Osteoblast (primary cell): Measurements from ENCODE around the gene NT5DC1. TPM values are rescaled to one million over a fixed set of nuclear protein-coding genes. Genes with fewer than 3 reads are reported as not detected.

Experiments used
- DNase-seq: peaks from one replicate; pipeline ENCODE4 v3.0.0; 2011; ENCODE audit warnings: low spot score, mixed read lengths; ENCODE audit not compliant: insufficient read length; ENCODE audit errors: missing footprints
- H2AFZ ChIP-seq: 2 replicates; pipeline ENCODE4 v1.6.0; 2011; ENCODE audit warnings: mild to moderate bottlenecking, low read length
- H3K27ac ChIP-seq: 2 replicates; pipeline ENCODE4 v1.5.1; 2011; ENCODE audit warnings: mild to moderate bottlenecking, low read depth, low read length, moderate library complexity
- H3K27me3 ChIP-seq: 2 replicates; pipeline ENCODE4 v1.6.0; 2012; ENCODE audit warnings: mild to moderate bottlenecking, control low read depth, inconsistent platforms, low read length, moderate library complexity; ENCODE audit not compliant: insufficient read depth
- H3K36me3 ChIP-seq: 2 replicates; pipeline ENCODE4 v1.5.1; 2011; ENCODE audit warnings: mild to moderate bottlenecking, low read length, control low read depth, moderate library complexity; ENCODE audit not compliant: insufficient read depth
- H3K4me1 ChIP-seq: 2 replicates; pipeline ENCODE4 v1.5.1; 2011; ENCODE audit warnings: mild to moderate bottlenecking, low read length, control low read depth, moderate library complexity; ENCODE audit not compliant: insufficient read depth
- H3K4me2 ChIP-seq: 2 replicates; pipeline ENCODE4 v1.6.0; 2011; ENCODE audit warnings: mild to moderate bottlenecking, low read length; ENCODE audit not compliant: insufficient read depth
- H3K4me3 ChIP-seq: fragments of 200-600 bp; sonication (generic); 3 replicates; pipeline ENCODE4 v1.5.1; 2012; ENCODE audit warnings: mild to moderate bottlenecking, low read length, inconsistent platforms; ENCODE audit not compliant: insufficient read depth
- H3K79me2 ChIP-seq: 2 replicates; pipeline ENCODE4 v1.6.0; 2012; ENCODE audit warnings: mild to moderate bottlenecking, low read length, control low read depth, inconsistent platforms; ENCODE audit not compliant: insufficient read depth
- H3K9me3 ChIP-seq: 2 replicates; pipeline ENCODE4 v1.5.1; 2011; ENCODE audit warnings: low read depth, low read length, control low read depth
- H4K20me1 ChIP-seq: 2 replicates; pipeline ENCODE4 v1.6.0; 2012; ENCODE audit warnings: mild to moderate bottlenecking, low read length, control low read depth; ENCODE audit not compliant: insufficient read depth
- total RNA-seq: library from RNA; depleted of rRNA; stranded (reverse); fragments of >200 nt; gene quantifications from 2 replicates; pipeline ENCODE4 v1.2.3, GENCODE V29; 2012
- TF ChIP-seq, protein P1 (sequence below): IDR thresholded peaks from 2 replicates; pipeline ENCODE4 v1.5.1; 2011; ENCODE audit warnings: mild to moderate bottlenecking, low read depth, low read length, moderate library complexity; ENCODE audit errors: extremely low read depth

The NT5DC1 gene
- total RNA-seq, 1 donor, result 7.2 TPM

DNA sequence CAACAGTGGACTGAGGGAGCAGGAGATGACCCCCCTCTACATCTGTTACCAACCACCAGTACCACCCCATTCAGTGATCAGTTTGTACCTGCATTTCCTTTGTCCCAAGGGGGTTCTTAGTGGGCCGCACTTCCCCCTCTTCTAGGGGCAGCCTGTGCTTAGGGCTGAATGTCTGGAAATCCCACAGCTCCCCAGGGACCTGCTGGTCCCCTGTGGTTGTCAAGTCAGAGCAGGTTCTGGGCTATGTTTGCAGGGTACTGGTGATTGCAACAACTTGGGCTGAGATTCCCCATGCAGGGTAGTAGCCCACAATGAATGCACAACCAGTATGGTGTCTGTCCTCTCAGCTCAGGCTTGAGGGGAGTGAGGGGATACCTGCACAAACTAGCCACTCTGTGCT is 64.9 kb downstream of the NT5DC1 start:
- no peak overlapping the region for H3K4me2 ChIP-seq
- no peak overlapping the region for H3K27ac ChIP-seq
- no peaks in the 10 kb centered on the region for H3K4me1 ChIP-seq
- no peaks in the 10 kb centered on the region for H3K79me2 ChIP-seq
- DNase-seq, result no peak
- no peaks in the 10 kb centered on the region for H3K27me3 ChIP-seq
- no peak overlapping the region for H3K4me3 ChIP-seq
- TF ChIP-seq, protein P1, sequence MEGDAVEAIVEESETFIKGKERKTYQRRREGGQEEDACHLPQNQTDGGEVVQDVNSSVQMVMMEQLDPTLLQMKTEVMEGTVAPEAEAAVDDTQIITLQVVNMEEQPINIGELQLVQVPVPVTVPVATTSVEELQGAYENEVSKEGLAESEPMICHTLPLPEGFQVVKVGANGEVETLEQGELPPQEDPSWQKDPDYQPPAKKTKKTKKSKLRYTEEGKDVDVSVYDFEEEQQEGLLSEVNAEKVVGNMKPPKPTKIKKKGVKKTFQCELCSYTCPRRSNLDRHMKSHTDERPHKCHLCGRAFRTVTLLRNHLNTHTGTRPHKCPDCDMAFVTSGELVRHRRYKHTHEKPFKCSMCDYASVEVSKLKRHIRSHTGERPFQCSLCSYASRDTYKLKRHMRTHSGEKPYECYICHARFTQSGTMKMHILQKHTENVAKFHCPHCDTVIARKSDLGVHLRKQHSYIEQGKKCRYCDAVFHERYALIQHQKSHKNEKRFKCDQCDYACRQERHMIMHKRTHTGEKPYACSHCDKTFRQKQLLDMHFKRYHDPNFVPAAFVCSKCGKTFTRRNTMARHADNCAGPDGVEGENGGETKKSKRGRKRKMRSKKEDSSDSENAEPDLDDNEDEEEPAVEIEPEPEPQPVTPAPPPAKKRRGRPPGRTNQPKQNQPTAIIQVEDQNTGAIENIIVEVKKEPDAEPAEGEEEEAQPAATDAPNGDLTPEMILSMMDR, result no peak
- H4K20me1 ChIP-seq, result no peaks in the 10 kb centered on the region
- H3K9me3 ChIP-seq, result no peaks in the 10 kb centered on the region
- no peak overlapping the region for H2AFZ ChIP-seq
- H3K36me3 ChIP-seq, result no peaks in the 10 kb centered on the region

DNA sequence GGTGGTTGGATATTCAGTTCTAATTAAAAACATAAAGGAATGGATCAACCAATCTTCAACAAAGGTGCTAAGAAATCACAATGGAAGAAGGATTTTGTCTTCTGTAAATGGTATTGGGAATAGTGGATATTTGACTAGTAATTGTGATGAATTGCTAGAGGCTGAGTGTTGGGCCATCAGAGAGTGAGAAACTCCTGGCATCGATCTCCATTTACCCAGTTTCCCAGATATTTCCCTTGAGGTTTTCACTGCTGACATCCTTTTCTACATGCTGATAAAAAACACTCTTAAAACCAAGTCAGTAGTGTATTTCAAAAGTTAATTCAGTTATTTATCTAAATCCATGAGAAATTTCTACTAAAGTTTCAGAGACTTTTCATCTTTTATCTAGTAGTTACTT is 65.7 kb downstream of the NT5DC1 start:
- Histone ChIP-seq H4K20me1 (no peaks in the 10 kb centered on the region), H3K4me3 (no peak overlapping the region), H3K27me3 (no peaks in the 10 kb centered on the region), H2AFZ (no peak overlapping the region), H3K4me1 (no peaks in the 10 kb centered on the region), H3K36me3 (no peaks in the 10 kb centered on the region), H3K4me2 (no peak overlapping the region), H3K27ac (no peak overlapping the region), H3K9me3 (no peaks in the 10 kb centered on the region), H3K79me2 (no peaks in the 10 kb centered on the region)
- DNase-seq, result peak; percentile 10
- TF ChIP-seq, protein P1, result no peak

GRCh38 chr6:116168148-116168547 is 67.5 kb downstream of the NT5DC1 start:
- no peaks in the 10 kb centered on the region for H4K20me1 ChIP-seq

DNA sequence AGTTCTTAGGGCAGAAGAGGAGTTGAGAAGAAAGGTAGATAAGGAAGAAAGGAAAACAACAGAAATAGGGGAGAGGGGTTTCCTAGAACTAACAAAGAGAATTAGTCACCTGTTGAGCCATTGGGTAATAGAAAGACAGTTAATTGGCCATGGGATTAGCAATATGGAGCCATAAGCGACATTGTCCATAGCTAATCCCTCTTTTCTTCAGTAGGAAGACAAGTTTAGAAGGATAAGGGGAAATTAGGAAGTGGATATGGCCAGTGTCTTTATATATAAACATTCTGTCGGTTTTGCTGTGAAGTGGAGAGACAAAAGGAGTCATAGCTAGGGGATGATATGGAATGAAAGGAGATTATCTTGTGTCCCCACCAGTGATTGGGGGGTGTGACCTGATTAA is 69.2 kb downstream of the NT5DC1 start:
- Histone ChIP-seq H3K4me2 (no peak overlapping the region), H3K27ac (no peak overlapping the region), H3K4me1 (no peaks in the 10 kb centered on the region), H4K20me1 (no peaks in the 10 kb centered on the region), H3K27me3 (no peaks in the 10 kb centered on the region), H3K79me2 (no peaks in the 10 kb centered on the region), H2AFZ (no peak overlapping the region), H3K36me3 (no peaks in the 10 kb centered on the region), H3K4me3 (no peak overlapping the region), H3K9me3 (no peaks in the 10 kb centered on the region)
- TF ChIP-seq, protein P1, result no peak
- DNase-seq, result no peak

More at GRCh38 chr6:116168148-116168547, 67.5 kb downstream of the NT5DC1 start:
- Histone ChIP-seq H2AFZ (no peak overlapping the region), H3K9me3 (no peaks in the 10 kb centered on the region), H3K4me3 (no peak overlapping the region), H3K27ac (no peak overlapping the region), H3K4me1 (no peaks in the 10 kb centered on the region), H3K79me2 (no peaks in the 10 kb centered on the region), H3K36me3 (no peaks in the 10 kb centered on the region), H3K27me3 (no peaks in the 10 kb centered on the region), H3K4me2 (no peak overlapping the region)
- DNase-seq, result no peak
- TF ChIP-seq, protein P1, result no peak
